Vagina (tissue), 2 donors: ENCODE data around the gene PCSK5. TPM values are rescaled to one million over a fixed set of nuclear protein-coding genes. Genes with fewer than 3 reads are reported as not detected.

Source experiments
- DNase-seq, 2 donors: peaks; one replicate each; pipeline ENCODE4 v3.0.0-alpha.2; 2017; ENCODE audit errors: extremely low spot score in 2 of 2
- H3K27ac ChIP-seq: fragments of 200-600 bp; sonication (generic); one replicate; pipeline ENCODE4 v1.5.1; 2019
- H3K27me3 ChIP-seq: fragments of 200-600 bp; sonication (generic); one replicate; pipeline ENCODE4 v1.5.1; 2019
- H3K36me3 ChIP-seq, 2 donors: fragments of 200-600 bp; sonication (generic); one replicate each; pipeline ENCODE4 v1.5.1; 2017 to 2019
- H3K4me1 ChIP-seq: fragments of 200-600 bp; sonication (generic); one replicate; pipeline ENCODE4 v1.5.1; 2019
- H3K4me3 ChIP-seq, 2 donors: fragments of 200-600 bp; sonication (generic); 1 replicate in 1 of 2; 2 replicates in 1 of 2; pipeline ENCODE4 v1.5.1; 2016 to 2019
- H3K9me3 ChIP-seq: fragments of 200-600 bp; sonication (generic); one replicate; pipeline ENCODE4 v1.5.1; 2019
- POLR2A ChIP-seq, 2 donors: fragments of 450-650 bp; IDR thresholded peaks; one replicate each; pipeline ENCODE4 v1.6.1; 2017; ENCODE audit warnings: antibody characterized with exemption in 2 of 2, mild to moderate bottlenecking in 2 of 2, moderate library complexity in 2 of 2
- POLR2AphosphoS5 ChIP-seq, 2 donors: sonication (generic); formaldehyde crosslinking; IDR thresholded peaks; one replicate each; pipeline ENCODE4 v1.9.0; 2017; ENCODE audit warnings: antibody characterized with exemption in 2 of 2, mild to moderate bottlenecking in 2 of 2, low read depth in 1 of 2; ENCODE audit not compliant: insufficient read depth in 1 of 2
- intact Hi-C: fragments of 100-400 bp; cut with DNase I; formaldehyde crosslinking; loops from one replicate; pipeline ENCODE4 v1.15.1; 2023
- total RNA-seq: library from RNA; depleted of rRNA; stranded (reverse); fragments of >200 nt; gene quantifications from one replicate; pipeline ENCODE4 v1.2.3, GENCODE V29; 2016
- TF ChIP-seq, protein P1 (sequence below), 3 experiments: fragments of 450-650 bp in 2 of 3; fragments of 200-600 bp in 1 of 3; sonication (generic) in 1 of 3; IDR thresholded peaks; one replicate each; pipeline ENCODE4 v1.5.1; 2017 to 2019; ENCODE audit warnings: antibody characterized with exemption in 3 of 3, mild to moderate bottlenecking in 2 of 3, moderate library complexity in 2 of 3

Gene PCSK5
- total RNA-seq, 1 donor from 2014 or later = 22.6 TPM

DNA sequence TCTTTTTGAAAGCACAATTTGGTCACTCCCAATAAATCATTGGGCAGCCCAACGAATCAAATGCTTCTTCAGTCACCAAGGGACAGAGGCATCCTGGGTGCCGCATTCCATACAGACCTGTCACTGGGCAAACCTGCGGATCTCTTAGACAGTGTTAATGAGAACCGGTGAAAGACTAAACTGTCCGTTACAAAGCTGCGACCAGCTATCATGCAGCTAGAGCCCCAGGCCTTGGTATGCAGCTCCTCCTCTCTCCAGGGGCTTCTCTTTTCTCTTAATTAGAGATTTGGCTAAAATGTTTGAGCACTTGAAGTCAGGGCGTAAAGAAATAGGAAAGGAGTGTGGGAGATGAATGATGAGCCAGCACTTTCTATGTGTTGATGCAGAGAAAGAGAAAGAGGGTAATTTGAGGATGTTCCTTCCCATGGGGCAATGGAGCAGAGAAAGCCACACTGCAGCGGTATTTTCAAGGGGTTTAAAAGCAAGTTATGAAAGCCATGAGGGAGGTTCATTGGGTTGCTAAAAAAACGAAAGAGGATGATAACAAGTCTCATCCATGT lies 328.5 kb downstream of the PCSK5 start:
- Histone ChIP-seq H3K9me3 (no peaks in the 10 kb centered on the region), H3K4me1 (peaks cover 24% of the 10 kb centered on the region), H3K4me3 (no peak overlapping the region), H3K36me3 (no peaks in the 10 kb centered on the region), H3K27ac (no peak overlapping the region), H3K27me3 (no peaks in the 10 kb centered on the region)
- no peak for DNase-seq
- intact Hi-C loops = no loop called here
- TF ChIP-seq, protein P1, sequence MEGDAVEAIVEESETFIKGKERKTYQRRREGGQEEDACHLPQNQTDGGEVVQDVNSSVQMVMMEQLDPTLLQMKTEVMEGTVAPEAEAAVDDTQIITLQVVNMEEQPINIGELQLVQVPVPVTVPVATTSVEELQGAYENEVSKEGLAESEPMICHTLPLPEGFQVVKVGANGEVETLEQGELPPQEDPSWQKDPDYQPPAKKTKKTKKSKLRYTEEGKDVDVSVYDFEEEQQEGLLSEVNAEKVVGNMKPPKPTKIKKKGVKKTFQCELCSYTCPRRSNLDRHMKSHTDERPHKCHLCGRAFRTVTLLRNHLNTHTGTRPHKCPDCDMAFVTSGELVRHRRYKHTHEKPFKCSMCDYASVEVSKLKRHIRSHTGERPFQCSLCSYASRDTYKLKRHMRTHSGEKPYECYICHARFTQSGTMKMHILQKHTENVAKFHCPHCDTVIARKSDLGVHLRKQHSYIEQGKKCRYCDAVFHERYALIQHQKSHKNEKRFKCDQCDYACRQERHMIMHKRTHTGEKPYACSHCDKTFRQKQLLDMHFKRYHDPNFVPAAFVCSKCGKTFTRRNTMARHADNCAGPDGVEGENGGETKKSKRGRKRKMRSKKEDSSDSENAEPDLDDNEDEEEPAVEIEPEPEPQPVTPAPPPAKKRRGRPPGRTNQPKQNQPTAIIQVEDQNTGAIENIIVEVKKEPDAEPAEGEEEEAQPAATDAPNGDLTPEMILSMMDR (IDR thresholded peaks at IDR 0.05) = no peak
- no peak for TF ChIP-seq POLR2AphosphoS5 (IDR thresholded peaks at IDR 0.05; ENCODE audit: insufficient read depth in 1 of 2, low read depth in 1 of 2)
- TF ChIP-seq POLR2A (IDR thresholded peaks at IDR 0.05) = no peak

DNA sequence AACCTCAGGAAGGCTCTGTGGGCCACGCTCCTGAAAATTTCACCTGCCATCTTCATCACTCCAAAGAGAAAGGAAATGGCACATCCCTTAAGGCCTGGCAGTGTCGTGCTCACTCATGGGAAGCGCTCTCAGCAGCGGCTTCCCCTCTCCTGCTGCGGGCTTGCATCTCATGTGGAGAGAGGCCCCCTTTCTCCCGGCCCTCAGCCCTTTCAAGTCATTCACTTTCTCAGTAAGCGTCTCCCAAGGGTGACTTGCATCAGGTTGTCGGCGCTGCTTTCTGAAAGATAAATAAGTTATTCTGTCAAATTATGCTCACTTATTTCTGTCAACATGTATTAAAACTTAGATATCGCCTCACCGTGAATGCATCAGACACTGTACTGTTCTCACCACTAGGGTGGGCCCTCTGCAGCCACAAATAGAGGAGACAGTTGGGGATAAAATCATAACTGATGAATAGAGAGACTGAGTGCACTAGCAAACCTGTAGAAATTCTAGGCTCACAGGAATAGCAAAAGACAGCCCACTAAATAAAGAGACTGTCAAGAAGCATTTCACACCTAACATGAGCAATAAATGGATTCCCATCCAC lies 329.2 kb downstream of the PCSK5 start:
- Histone ChIP-seq H3K4me3 (no peak overlapping the region), H3K36me3 (no peaks in the 10 kb centered on the region), H3K4me1 (peaks cover 23% of the 10 kb centered on the region), H3K9me3 (no peaks in the 10 kb centered on the region), H3K27ac (no peak overlapping the region), H3K27me3 (no peaks in the 10 kb centered on the region)
- intact Hi-C loops = no loop called here
- no peak for TF ChIP-seq POLR2A (IDR thresholded peaks at IDR 0.05)
- no peak for TF ChIP-seq POLR2AphosphoS5 (IDR thresholded peaks at IDR 0.05; ENCODE audit: insufficient read depth in 1 of 2, low read depth in 1 of 2)
- TF ChIP-seq, protein P1 (IDR thresholded peaks at IDR 0.05) = no peak
- no peak for DNase-seq

DNA sequence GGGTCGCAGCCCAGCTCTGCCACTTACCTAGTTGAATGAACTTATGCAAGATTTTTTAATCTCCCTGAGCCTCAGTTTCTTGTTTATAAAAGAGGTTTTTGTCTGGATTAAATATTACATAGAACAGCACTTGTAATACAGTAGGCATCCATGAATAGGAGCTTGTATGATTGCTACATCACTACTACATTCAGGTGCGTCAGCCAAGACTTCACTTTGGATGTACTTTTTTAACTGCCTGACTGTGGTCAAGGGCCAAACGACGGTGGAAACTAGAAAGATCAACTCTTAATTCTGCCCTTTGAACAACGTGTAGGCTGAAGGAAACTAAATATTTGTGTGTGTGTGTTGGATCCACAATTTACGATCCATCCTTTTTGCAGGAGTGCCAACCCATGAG lies 330.9 kb downstream of the PCSK5 start:
- TF ChIP-seq POLR2AphosphoS5 (IDR thresholded peaks at IDR 0.05; ENCODE audit: insufficient read depth in 1 of 2, low read depth in 1 of 2) (no peak), POLR2A (IDR thresholded peaks at IDR 0.05) (no peak)
- TF ChIP-seq, protein P1 (IDR thresholded peaks at IDR 0.05) = no peak
- Histone ChIP-seq H3K9me3 (no peaks in the 10 kb centered on the region), H3K36me3 (no peaks in the 10 kb centered on the region), H3K27me3 (no peaks in the 10 kb centered on the region), H3K27ac (peak overlapping the region; percentile 16), H3K4me1 (peaks cover 12% of the 10 kb centered on the region), H3K4me3 (no peak overlapping the region)
- no peak for DNase-seq
- intact Hi-C loops = no loop called here

DNA sequence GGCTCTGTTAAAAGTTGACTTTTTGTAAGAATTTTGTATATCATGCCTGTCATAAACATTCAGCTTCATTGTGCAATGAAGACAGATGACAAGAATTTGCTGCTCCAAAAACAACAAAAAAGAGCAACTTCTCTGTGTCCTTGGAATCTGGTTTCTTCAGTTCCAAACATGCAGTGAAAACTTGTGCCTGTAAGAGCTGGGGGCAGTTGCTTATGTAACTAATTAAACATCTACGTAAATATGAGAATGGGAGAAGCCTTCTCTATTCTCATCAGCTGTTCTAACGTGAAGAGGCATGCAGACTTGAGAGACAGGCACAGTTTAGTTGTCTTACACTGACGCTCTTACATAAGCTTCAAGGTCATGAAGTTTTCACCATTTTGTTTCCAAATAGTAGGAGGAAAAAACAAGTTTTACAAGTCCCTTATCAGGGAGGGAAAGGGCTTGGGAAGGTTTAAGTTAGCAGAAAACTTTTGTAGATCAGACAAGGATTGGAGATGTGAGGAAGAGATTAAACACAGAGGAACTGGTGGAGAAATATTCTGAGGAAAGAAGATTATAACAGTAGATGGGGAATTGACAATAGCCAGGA lies 333.4 kb downstream of the PCSK5 start:
- Histone ChIP-seq H3K4me1 (peaks cover 5% of the 10 kb centered on the region), H3K27ac (peak overlapping the region; percentile 19), H3K4me3 (no peak overlapping the region), H3K27me3 (no peaks in the 10 kb centered on the region), H3K36me3 (no peaks in the 10 kb centered on the region), H3K9me3 (no peaks in the 10 kb centered on the region)
- intact Hi-C loops = no loop called here
- TF ChIP-seq POLR2A (IDR thresholded peaks at IDR 0.05) = no peak
- TF ChIP-seq, protein P1 (IDR thresholded peaks at IDR 0.05) = no peak
- TF ChIP-seq POLR2AphosphoS5 (IDR thresholded peaks at IDR 0.05; ENCODE audit: insufficient read depth in 1 of 2, low read depth in 1 of 2) = no peak
- DNase-seq = no peak

DNA sequence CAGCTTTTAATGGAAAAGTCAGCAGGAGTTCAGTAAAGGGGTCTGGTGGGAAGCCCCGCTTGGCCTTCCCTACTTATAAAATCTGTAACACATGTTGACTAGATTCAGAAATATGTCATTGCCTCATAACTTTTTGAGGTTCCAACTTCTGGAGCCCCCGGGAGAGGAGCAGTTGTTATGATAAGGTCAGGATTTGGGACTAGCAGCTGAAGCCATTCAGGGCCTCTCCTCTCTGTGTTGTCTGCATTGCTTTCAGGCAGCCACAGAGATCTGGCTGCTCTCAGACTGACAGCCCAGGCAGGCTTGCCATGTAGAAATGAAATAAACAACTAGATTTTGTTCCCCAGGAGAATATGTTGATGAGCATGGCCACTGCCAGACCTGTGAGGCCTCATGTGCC lies 336.7 kb downstream of the PCSK5 start:
- H3K9me3 ChIP-seq = no peaks in the 10 kb centered on the region
- intact Hi-C loops = no loop called here
- no peak overlapping the region for H3K27ac ChIP-seq
- no peaks in the 10 kb centered on the region for H3K36me3 ChIP-seq
- H3K4me3 ChIP-seq = no peak overlapping the region
- TF ChIP-seq POLR2AphosphoS5 (IDR thresholded peaks at IDR 0.05; ENCODE audit: insufficient read depth in 1 of 2, low read depth in 1 of 2) (no peak), POLR2A (IDR thresholded peaks at IDR 0.05) (no peak)
- TF ChIP-seq, protein P1 (IDR thresholded peaks at IDR 0.05) = no peak
- H3K4me1 ChIP-seq = no peaks in the 10 kb centered on the region
- no peak for DNase-seq
- H3K27me3 ChIP-seq = no peaks in the 10 kb centered on the region
